IMR-90 (cell line): ENCODE results near the gene SLC35F3. TPM values are rescaled to one million over a fixed set of nuclear protein-coding genes. Genes with fewer than 3 reads are reported as not detected.
"Not testable (repeated sequence)": the region's sequence is repeated elsewhere in the genome, so short reads cannot be mapped to it uniquely, and the experiment has no call there.

Experiments
- ATAC-seq: fragments of 200-7000 bp; cut with Tn5 transposase; 2 replicates; pipeline ENCODE4 v1.9.1; 2020; ENCODE audit warnings: low read depth, mild to moderate bottlenecking, moderate library complexity
- BruUV-seq: library from RNA; stranded (reverse); fragments of 400-500 nt; replicated peaks from 2 replicates; lab custom pipeline; 2021; lab: Mats Ljungman, UMichigan
- CTCF ChIA-PET: fragments of 300-600 bp; formaldehyde crosslinking; extraction: SDS; loops from one replicate; lab custom pipeline; 2021; ENCODE audit warnings: antibody characterized with exemption; lab: Yijun Ruan, JAX
- POLR2A ChIA-PET: fragments of 300-600 bp; sonication (Branson Sonifier 250); formaldehyde crosslinking; loops from one replicate; lab custom pipeline; 2022; ENCODE audit warnings: antibody characterized with exemption; ENCODE audit not compliant: unreplicated experiment; lab: Charles Lee
- DNase-seq: peaks from one replicate; pipeline ENCODE4 v3.0.0; 2013
- H2AFZ ChIP-seq: replicated peaks from 2 replicates; pipeline ENCODE3; 2013; ENCODE audit warnings: low read length, mild to moderate bottlenecking; ENCODE audit not compliant: poor library complexity
- H2AK5ac ChIP-seq: 2 replicates; pipeline ENCODE4 v1.6.1; 2013; ENCODE audit warnings: low read depth, low read length, inconsistent platforms
- H2AK9ac ChIP-seq: replicated peaks from 2 replicates; pipeline ENCODE3; 2013; ENCODE audit warnings: mild to moderate bottlenecking, low read depth, low read length, moderate library complexity; ENCODE audit not compliant: poor library complexity
- H2BK120ac ChIP-seq: 2 replicates; pipeline ENCODE4 v1.6.1; 2013; ENCODE audit warnings: low read depth, low read length, inconsistent platforms
- H2BK15ac ChIP-seq: 3 replicates; pipeline ENCODE4 v1.6.1; 2013; ENCODE audit warnings: low read depth, low read length, inconsistent platforms
- H2BK20ac ChIP-seq: 2 replicates; pipeline ENCODE4 v1.6.1; 2013; ENCODE audit warnings: low read depth, mild to moderate bottlenecking, inconsistent platforms, low read length, moderate library complexity
- H2BK5ac ChIP-seq: 2 replicates; pipeline ENCODE4 v1.6.1; 2013; ENCODE audit warnings: mild to moderate bottlenecking, low read depth, low read length, inconsistent platforms; ENCODE audit not compliant: poor library complexity, severe bottlenecking
- H3K14ac ChIP-seq: replicated peaks from 2 replicates; pipeline ENCODE4 v1.6.1; 2013; ENCODE audit warnings: low read depth, low read length, inconsistent platforms
- H3K18ac ChIP-seq: 2 replicates; pipeline ENCODE4 v1.6.1; 2013; ENCODE audit warnings: low read depth, low read length, control low read depth
- H3K23ac ChIP-seq: 2 replicates; pipeline ENCODE4 v1.6.1; 2013; ENCODE audit warnings: low read depth, low read length, inconsistent platforms
- H3K27ac ChIP-seq: 2 replicates; pipeline ENCODE4 v1.5.1; 2013; ENCODE audit warnings: mild to moderate bottlenecking, control low read depth, low read length; ENCODE audit not compliant: insufficient read depth
- H3K27me3 ChIP-seq: 2 replicates; pipeline ENCODE4 v1.6.1; 2013; ENCODE audit warnings: low read length; ENCODE audit not compliant: control insufficient read depth, insufficient read depth
- H3K36me3 ChIP-seq: 2 replicates; pipeline ENCODE4 v1.6.1; 2013; ENCODE audit warnings: low read length, mixed read lengths; ENCODE audit not compliant: control insufficient read depth, insufficient read depth
- H3K4ac ChIP-seq: 2 replicates; pipeline ENCODE4 v1.6.1; 2013; ENCODE audit warnings: low read depth, low read length, inconsistent platforms
- H3K4me1 ChIP-seq: 2 replicates; pipeline ENCODE4 v1.6.1; 2013; ENCODE audit warnings: low read length, mixed read lengths; ENCODE audit not compliant: control insufficient read depth, insufficient read depth
- H3K4me2 ChIP-seq: 2 replicates; pipeline ENCODE4 v1.6.1; 2013; ENCODE audit warnings: low read depth, mild to moderate bottlenecking, control low read depth, low read length, moderate library complexity
- H3K4me3 ChIP-seq: 2 replicates; pipeline ENCODE4 v1.5.1; 2013; ENCODE audit warnings: low read depth, mild to moderate bottlenecking, control low read depth, low read length, moderate library complexity; ENCODE audit not compliant: insufficient read depth
- H3K56ac ChIP-seq: 2 replicates; pipeline ENCODE4 v1.6.1; 2013; ENCODE audit warnings: low read length, inconsistent platforms; ENCODE audit not compliant: insufficient read depth; ENCODE audit errors: extremely low read depth
- H3K79me1 ChIP-seq, 2 experiments: 2 replicates each; pipeline ENCODE4 v1.6.1; 2013; ENCODE audit warnings: low read length in 2 of 2, inconsistent platforms in 1 of 2, low read depth in 1 of 2
- H3K9ac ChIP-seq: 2 replicates; pipeline ENCODE4 v1.6.1; 2013; ENCODE audit warnings: low read depth, low read length, control low read depth
- H3K9me1 ChIP-seq: 2 replicates; pipeline ENCODE4 v1.6.1; 2013; ENCODE audit warnings: low read length, inconsistent platforms; ENCODE audit not compliant: insufficient read depth
- H3K9me3 ChIP-seq: 2 replicates; pipeline ENCODE4 v1.6.1; 2013; ENCODE audit warnings: low read length; ENCODE audit not compliant: control insufficient read depth, insufficient read depth
- H4K20me1 ChIP-seq: 2 replicates; pipeline ENCODE4 v1.6.1; 2013; ENCODE audit warnings: low read length, inconsistent platforms; ENCODE audit not compliant: insufficient read depth
- H4K5ac ChIP-seq: 2 replicates; pipeline ENCODE4 v1.6.1; 2013; ENCODE audit warnings: mild to moderate bottlenecking, low read depth, low read length, control low read depth
- H4K8ac ChIP-seq, 2 experiments: 2 replicates each; pipeline ENCODE4 v1.6.1; 2013; ENCODE audit warnings: low read depth in 2 of 2, low read length in 2 of 2, control low read depth in 1 of 2, inconsistent platforms in 1 of 2
- H4K91ac ChIP-seq: 2 replicates; pipeline ENCODE4 v1.6.1; 2013; ENCODE audit warnings: low read depth, low read length, inconsistent platforms; ENCODE audit not compliant: insufficient read depth
- WGBS, 2 experiments: methylation state at CpG; one replicate each; pipeline versions ENCODE4 v1.1.5 to v1.1.7; 2013; ENCODE audit warnings: missing lambda C conversion rate in 2 of 2; ENCODE audit not compliant: insufficient read length in 1 of 2; ENCODE audit errors: extremely low coverage in 2 of 2; 5-methylcytosine and 5-hydroxymethylcytosine counted together
- dilution Hi-C: fragments of 300-500 bp; cut with HindIII; formaldehyde crosslinking; loops from one replicate; pipeline ENCODE4 v1.14.3; 2018; ENCODE audit warnings: low sequenced_read_pairs; ENCODE audit not compliant: unreplicated experiment
- in situ Hi-C: fragments of 300-500 bp; cut with MboI; formaldehyde crosslinking; loops from 3 replicates; pipeline ENCODE4 v1.14.3; 2019; ENCODE audit warnings: low sequenced_read_pairs, inconsistent platforms, mixed read lengths
- intact Hi-C: fragments of 100-400 bp; cut with micrococcal nuclease; formaldehyde crosslinking; loops from 2 replicates; pipeline ENCODE4 v1.10.0; 2022
- polyA plus RNA-seq, 3 experiments: library from polyadenylated mRNA; depleted of rRNA; stranded (reverse); fragments of >200 nt; gene quantifications; 2 replicates each; pipeline ENCODE4 v1.2.3, GENCODE V29; 2012; ENCODE audit warnings: low replicate concordance in 1 of 3
- total RNA-seq: library from RNA; depleted of rRNA; stranded (reverse); fragments of >200 nt; gene quantifications from 2 replicates; pipeline ENCODE4 v1.2.3, GENCODE V29; 2012

SLC35F3 gene
- total and polyA plus RNA-seq, 2 of the 4 experiments (the other 2 are of a cell fraction), result under 0.01 to 0.17 TPM

DNA sequence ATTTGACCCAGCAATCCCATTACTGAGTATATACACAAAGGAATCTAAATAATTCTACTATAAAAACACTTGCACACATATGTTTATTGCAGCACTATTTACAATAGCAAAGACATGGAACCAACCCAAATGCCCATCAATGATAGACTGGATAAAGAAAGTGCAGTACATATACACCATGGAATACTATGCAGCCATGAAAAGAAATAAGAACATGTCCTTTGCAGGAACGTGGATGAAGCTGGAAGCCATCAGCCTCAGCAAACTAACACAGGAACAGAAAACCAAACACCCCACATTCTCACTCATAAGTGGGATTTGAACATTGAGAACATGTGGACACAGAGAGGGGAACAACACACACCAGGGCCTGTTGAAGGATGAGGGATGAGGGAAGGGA lies 397.2 kb downstream of the SLC35F3 start:
- H3K9ac ChIP-seq, H4K20me1 ChIP-seq, H2AK5ac ChIP-seq, H3K4me3 ChIP-seq, H3K4ac ChIP-seq, H4K8ac ChIP-seq, H2AFZ ChIP-seq, H2BK20ac ChIP-seq, H3K9me1 ChIP-seq, H3K9me3 ChIP-seq, H4K91ac ChIP-seq, H2AK9ac ChIP-seq, H3K23ac ChIP-seq, H2BK5ac ChIP-seq, dilution Hi-C loops, H4K5ac ChIP-seq, intact Hi-C loops, H3K27me3 ChIP-seq, H3K4me2 ChIP-seq, H2BK120ac ChIP-seq, H3K18ac ChIP-seq, H3K4me1 ChIP-seq, H3K27ac ChIP-seq, ATAC-seq, H3K36me3 ChIP-seq, H2BK15ac ChIP-seq, H3K14ac ChIP-seq, BruUV-seq, POLR2A ChIA-PET, H3K79me1 ChIP-seq, DNase-seq, CTCF ChIA-PET, H3K56ac ChIP-seq: not testable (repeated sequence)
- no CpG with 5 or more reads among the region's 1 CpG for WGBS, 2 experiments
- in situ Hi-C loops, result loop anchor here (25.0 kb wide), 1 partner anchor 164 kb away; no protein-coding TSS in a partner anchor
